ENCODE results near the gene UGP2. TPM values are rescaled to one million over a fixed set of nuclear protein-coding genes. Genes with fewer than 3 reads are reported as not detected.
"Not testable (repeated sequence)": the region's sequence is repeated elsewhere in the genome, so short reads cannot be mapped to it uniquely, and the experiment has no call there.

Gene UGP2
- total and polyA plus RNA-seq, 2 donors (not counting 3 experiments of a cell fraction or from before 2014, with no cell fraction given): 14.2 to 57.7 TPM

GRCh38 chr2:63846487-63846886 is 4.8 kb downstream of the UGP2 start:
- Histone ChIP-seq H3K9me3 (replicated peaks; ENCODE audit: control insufficient read depth, insufficient read depth, low read length) (no peaks in the 10 kb centered on the region), H3K9ac (replicated peaks; ENCODE audit: extremely low read depth, insufficient read depth, low read length) (no peak overlapping the region), H3K79me2 (ENCODE audit: control insufficient read depth, insufficient read depth, low read length) (peaks cover 79% of the 10 kb centered on the region), H3K9me1 (replicated peaks; ENCODE audit: control insufficient read depth, extremely low read depth, insufficient read depth, low read length) (no peaks in the 10 kb centered on the region), H3K4me3 (replicated peaks in 1 of 3; ENCODE audit: insufficient read depth in 1 of 3, low read depth in 1 of 3, low read length in 3 of 3) (no peak overlapping the region), H3K4me1 (ENCODE audit: control insufficient read depth, extremely low read depth, insufficient read depth, low read length) (peaks cover 8% of the 10 kb centered on the region), H3K4me2 (ENCODE audit: insufficient read depth, low read length) (no peak overlapping the region), H3K27ac (ENCODE audit: insufficient read depth, low read depth, low read length) (no peak overlapping the region), H2AFZ (ENCODE audit: low read depth, low read length) (no peak overlapping the region), H3K27me3 (ENCODE audit: control insufficient read depth in 2 of 2, insufficient read depth in 2 of 2, low read length in 2 of 2) (no peaks in the 10 kb centered on the region), H4K20me1 (replicated peaks; ENCODE audit: control insufficient read depth, extremely low read depth, insufficient read depth, low read length) (peaks cover 4% of the 10 kb centered on the region), H3K36me3 (ENCODE audit: control insufficient read depth in 2 of 2, extremely low read depth in 1 of 2, insufficient read depth in 2 of 2, low read length in 2 of 2) (no peaks in the 10 kb centered on the region)
- FAIRE-seq: no peak
- no peak for DNase-seq (ENCODE audit: low read depth, low spot score)
- intact Hi-C loops (cut with micrococcal nuclease): no loop called here
- BruUV-seq (replicated peaks): no TSS peak
- TF ChIP-seq JUN (IDR thresholded peaks at IDR 0.05; ENCODE audit: borderline replicate concordance, insufficient read depth, insufficient read length, low read depth): no peak
- no peak for TF ChIP-seq POLR2A (IDR thresholded peaks at IDR 0.05; ENCODE audit: low read depth, low read length)
- no peak for TF ChIP-seq FOS (IDR thresholded peaks at IDR 0.05; ENCODE audit: borderline replicate concordance, insufficient read depth, low read length)
- TF ChIP-seq CTCF (IDR thresholded peaks at IDR 0.05; ENCODE audit: extremely low read depth in 1 of 2, insufficient read depth in 1 of 2, low read depth in 1 of 2, low read length in 2 of 2): no peak
- TF ChIP-seq EZH2 (IDR thresholded peaks at IDR 0.05; ENCODE audit: borderline replicate concordance, low read depth, low read length, severe bottlenecking): no peak
- TF ChIP-seq GATA2 (IDR thresholded peaks at IDR 0.05; ENCODE audit: insufficient read depth, insufficient read length, low read depth, low read length): no peak
- dilution Hi-C loops (cut with MboI; ENCODE audit: extremely low pct_ligation_motif_present, low sequenced_read_pairs): no loop called here
- ChIA-PET POLR2A (no interaction called here), CTCF (interaction anchor here (1.4 to 3.5 kb wide), 3 partner anchors 12 to 148 kb away, joined by 3 to 23 read pairs (median 3); no protein-coding TSS in a partner anchor)

GRCh38 chr2:63847571-63847970 is 5.9 kb downstream of the UGP2 start:
- not testable (repeated sequence) for H4K20me1 ChIP-seq (replicated peaks; ENCODE audit: control insufficient read depth, extremely low read depth, insufficient read depth, low read length); H3K27ac ChIP-seq (ENCODE audit: insufficient read depth, low read depth, low read length); H3K36me3 ChIP-seq (ENCODE audit: control insufficient read depth in 2 of 2, extremely low read depth in 1 of 2, insufficient read depth in 2 of 2, low read length in 2 of 2)

More at GRCh38 chr2:63847571-63847970, 5.9 kb downstream of the UGP2 start:
- DNase-seq (ENCODE audit: low read depth, low spot score); dilution Hi-C loops (cut with MboI; ENCODE audit: extremely low pct_ligation_motif_present, low sequenced_read_pairs); H3K4me2 ChIP-seq (ENCODE audit: insufficient read depth, low read length); CTCF ChIA-PET; H3K9me1 ChIP-seq (replicated peaks; ENCODE audit: control insufficient read depth, extremely low read depth, insufficient read depth, low read length); H3K9me3 ChIP-seq (replicated peaks; ENCODE audit: control insufficient read depth, insufficient read depth, low read length); H2AFZ ChIP-seq (ENCODE audit: low read depth, low read length); intact Hi-C loops (cut with micrococcal nuclease); POLR2A ChIA-PET; BruUV-seq (replicated peaks); H3K9ac ChIP-seq (replicated peaks; ENCODE audit: extremely low read depth, insufficient read depth, low read length); H3K4me1 ChIP-seq (ENCODE audit: control insufficient read depth, extremely low read depth, insufficient read depth, low read length); FAIRE-seq; H3K4me3 ChIP-seq (replicated peaks in 1 of 3; ENCODE audit: insufficient read depth in 1 of 3, low read depth in 1 of 3, low read length in 3 of 3); H3K27me3 ChIP-seq (ENCODE audit: control insufficient read depth in 2 of 2, insufficient read depth in 2 of 2, low read length in 2 of 2): not testable (repeated sequence)
- peaks cover 84% of the 10 kb centered on the region for H3K79me2 ChIP-seq (ENCODE audit: control insufficient read depth, insufficient read depth, low read length)
